Thyroid gland (tissue), 4 donors: ENCODE data around the gene PTPRN2.

Experiments
- CTCF ChIP-seq, 6 experiments: fragments of 200-600 bp in 3 of 6; fragments of 450-650 bp in 3 of 6; sonication (generic) in 3 of 6; IDR thresholded peaks; one replicate each; pipeline ENCODE4 v1.5.1; 2016 to 2019; ENCODE audit warnings: antibody characterized with exemption in 6 of 6, mild to moderate bottlenecking in 2 of 6, inconsistent platforms in 1 of 6, moderate library complexity in 1 of 6
- POLR2A ChIP-seq, 2 donors: fragments of 450-650 bp; IDR thresholded peaks; one replicate each; pipeline ENCODE4 v1.6.1; 2017; ENCODE audit warnings: antibody characterized with exemption in 2 of 2, mild to moderate bottlenecking in 2 of 2, moderate library complexity in 1 of 2

DNA sequence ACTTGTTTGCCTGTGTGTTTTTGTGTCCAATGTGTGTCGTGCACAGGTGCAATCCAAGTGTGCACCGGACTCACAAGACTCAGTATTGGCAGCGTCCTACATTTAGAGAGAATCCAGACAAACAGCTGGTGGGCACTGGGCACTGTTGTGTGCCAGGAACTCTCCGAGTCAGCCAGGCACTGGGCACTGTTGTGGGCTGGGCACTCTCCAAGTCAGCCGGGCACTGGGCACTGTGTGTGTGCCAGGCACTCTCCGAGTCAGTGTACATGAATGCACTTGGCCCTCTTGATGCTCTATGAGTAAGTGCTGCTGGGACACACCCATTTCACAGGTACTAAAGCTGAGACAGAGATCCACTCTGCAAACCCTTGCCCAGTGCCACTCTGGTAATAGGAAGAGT, 303.5 kb downstream of the PTPRN2 start:
- TF ChIP-seq CTCF (IDR thresholded peaks at IDR 0.05) (no peak), POLR2A (IDR thresholded peaks at IDR 0.05) (no peak)
